ENCODE measurements around the gene PAMR1. TPM values are rescaled to one million over a fixed set of nuclear protein-coding genes. Genes with fewer than 3 reads are reported as not detected.
A peak's percentile ranks its signal among the peaks of the same experiment; 100 is the strongest.

PAMR1 gene
- total and polyA plus RNA-seq, 9 of the 15 experiments (the other 6 are each of a cell fraction or from before 2014, with no cell fraction given), result not detected

GRCh38 chr11:35485656-35486322, 39.6 kb downstream of the PAMR1 start (continued):
- TF ChIP-seq REST (IDR thresholded peaks at IDR 0.05; ENCODE audit: borderline replicate concordance), result peak; percentile 42; the same call in 1 of the 2 replicates
- TF ChIP-seq REST (CRISPR knock-in tag; IDR thresholded peaks at IDR 0.05; ENCODE audit: low read depth), result no peak
- no peak for TF ChIP-seq NR1H2 (CRISPR knock-in tag; IDR thresholded peaks at IDR 0.05)
- no peak for TF ChIP-seq CTBP1 (IDR thresholded peaks at IDR 0.05; ENCODE audit: borderline replicate concordance)
- no peak for TF ChIP-seq CCAR2 (IDR thresholded peaks at IDR 0.05; ENCODE audit: low read depth, low read length)
- TF ChIP-seq ZNF699 (CRISPR knock-in tag; IDR thresholded peaks at IDR 0.05; ENCODE audit: insufficient replicate concordance), result no peak
- TF ChIP-seq ZNF445 (CRISPR knock-in tag; IDR thresholded peaks at IDR 0.05; ENCODE audit: low read depth), result no peak
- TF ChIP-seq ZNF316 (IDR thresholded peaks at IDR 0.05), result no peak
- 0 out of 2 replicates have a peak, but pooled peaks have one; percentile 13 for TF ChIP-seq CXXC5 (CRISPR knock-in tag; IDR thresholded peaks at IDR 0.05)
- TF ChIP-seq HMG20B (CRISPR knock-in tag; IDR thresholded peaks at IDR 0.05), result no peak
- TF ChIP-seq ZNF639 (CRISPR knock-in tag; conservative IDR thresholded peaks at IDR 0.05 in 1 of 2, IDR thresholded peaks at IDR 0.05 in 1 of 2), result no peak
- TF ChIP-seq GTF2B (IDR thresholded peaks at IDR 0.05; ENCODE audit: extremely low read depth, insufficient read length), result no peak
- TF ChIP-seq MITF (IDR thresholded peaks at IDR 0.05), result no peak

Measured in K562 (cell line).